GM21423 (cell line): ENCODE measurements around the gene PDGFRB.

Experiments
- ATAC-seq: cut with Tn5 transposase; IDR thresholded peaks from one replicate; pipeline ENCODE4 v1.9.1; 2021; ENCODE audit warnings: mild to moderate bottlenecking, moderate library complexity; ENCODE audit not compliant: unreplicated experiment

Gene PDGFRB

DNA sequence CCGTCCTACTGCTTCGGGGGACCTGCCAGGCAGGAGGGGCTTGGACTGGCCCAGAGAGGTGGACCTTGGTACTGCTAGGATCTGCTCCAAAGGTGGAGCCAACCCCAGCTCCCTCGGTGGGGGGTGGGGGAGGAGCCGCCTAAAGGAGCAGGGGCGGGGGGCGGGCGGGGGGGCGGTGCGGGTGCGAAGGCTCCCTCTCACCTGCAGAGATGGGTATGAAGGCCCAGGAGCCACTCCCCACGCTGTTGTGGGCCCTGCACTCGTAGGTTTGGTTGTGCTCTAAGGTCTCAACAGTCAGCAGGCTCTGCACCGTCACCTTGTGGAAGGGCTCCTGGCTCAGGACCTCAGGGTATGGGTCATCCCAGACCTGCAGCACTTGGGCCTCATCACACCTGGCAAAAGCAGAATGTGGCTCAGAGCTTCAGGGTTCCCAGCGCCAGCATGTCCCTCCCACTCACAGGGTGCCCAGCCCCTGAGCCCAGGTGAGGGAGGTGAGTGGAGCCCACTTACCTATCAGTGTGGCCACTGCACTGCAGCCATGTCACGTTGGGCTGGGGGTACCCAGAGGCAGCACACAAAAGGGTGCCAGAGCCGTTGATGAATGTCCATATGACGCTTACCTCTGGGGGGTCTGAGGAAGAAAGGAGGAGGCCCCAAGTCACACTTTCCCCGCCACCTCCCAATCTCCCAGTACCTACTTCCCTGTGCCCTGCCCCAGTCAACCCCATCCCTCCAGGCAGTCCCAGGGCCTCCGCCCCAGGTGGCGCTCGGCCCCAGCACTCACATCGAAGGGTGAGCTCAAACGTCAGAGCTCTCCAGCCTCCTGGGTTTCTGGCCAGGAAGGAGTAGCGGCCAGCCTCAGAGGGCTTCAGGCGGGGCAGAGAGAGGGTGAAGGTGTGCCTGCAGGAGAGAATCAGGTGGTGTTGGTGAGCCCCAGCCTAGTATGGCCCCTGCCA lies 85.7 kb downstream of the PDGFRB start:
- ATAC-seq, result no peak

DNA sequence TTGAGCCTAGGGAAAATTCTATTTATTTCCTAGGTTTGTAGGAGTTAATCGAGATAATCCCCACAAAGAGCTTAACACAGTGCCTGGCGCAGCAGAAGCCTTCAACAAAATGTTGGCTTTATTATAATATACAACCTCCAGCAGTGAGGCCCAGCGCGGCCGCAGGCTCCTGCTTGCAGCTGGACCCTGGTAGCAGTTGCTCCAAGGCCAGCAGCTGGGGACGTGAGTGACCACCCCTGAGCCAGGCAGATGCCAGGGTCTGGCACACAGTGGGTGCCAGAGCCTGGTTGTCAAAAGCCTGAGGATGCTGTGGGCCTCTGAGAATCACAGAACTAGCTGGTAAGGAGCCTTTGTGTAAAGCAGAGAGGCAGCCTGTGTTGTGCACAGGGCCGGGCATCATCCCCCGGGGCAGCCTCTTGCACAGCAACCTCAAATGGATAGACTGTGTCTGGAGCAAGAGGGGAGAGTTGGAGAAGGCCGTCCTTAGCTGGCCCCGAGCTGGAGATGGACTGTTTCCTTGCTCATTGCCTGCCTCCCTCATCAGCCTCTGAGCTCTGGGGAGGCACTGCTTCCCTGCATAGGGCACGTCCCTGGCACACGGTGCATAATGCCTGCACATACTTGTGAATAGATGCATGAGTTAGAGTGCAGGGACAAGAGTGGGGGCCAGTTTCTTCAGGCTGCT lies 86.5 kb downstream of the PDGFRB start:
- no peak for ATAC-seq

DNA sequence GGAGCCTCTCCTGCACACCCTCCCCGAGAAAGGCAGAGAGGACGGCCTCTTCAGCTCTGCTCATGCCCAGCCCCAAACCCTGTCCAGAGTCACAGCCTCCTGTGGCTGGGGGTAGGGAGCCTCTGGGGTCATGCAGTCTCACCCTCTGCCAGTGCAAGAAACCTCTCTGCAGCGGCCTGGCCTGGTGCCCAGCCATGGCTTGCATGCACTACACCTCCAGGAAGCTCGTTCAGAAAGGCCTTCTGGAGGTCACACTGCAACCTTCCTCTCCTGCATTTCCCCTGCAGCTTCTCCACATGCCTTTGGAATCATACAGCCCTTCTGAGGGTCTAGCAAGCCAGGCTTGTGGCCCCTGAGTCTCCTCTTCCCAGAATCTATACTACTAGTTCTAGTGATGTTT lies 87.2 kb downstream of the PDGFRB start:
- ATAC-seq, result no peak

DNA sequence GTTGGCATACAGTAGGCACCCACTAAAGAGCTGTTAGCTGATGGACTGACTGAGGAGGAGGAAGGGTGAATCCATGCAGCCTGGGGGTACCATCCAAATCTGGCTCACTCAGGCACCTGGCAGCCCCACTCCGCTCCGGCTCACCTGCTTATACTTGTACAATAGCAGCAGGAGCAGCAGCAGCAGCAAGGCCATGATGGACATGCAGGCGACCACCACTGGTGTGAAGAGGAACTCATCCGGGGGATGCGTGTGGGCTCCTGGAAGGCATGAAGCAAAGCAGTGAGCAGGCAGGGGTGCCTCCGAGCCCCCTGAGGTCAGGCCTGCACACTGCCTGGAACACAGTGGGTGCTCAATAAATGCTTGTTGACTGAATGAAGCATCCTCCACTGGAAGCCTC lies 87.6 kb downstream of the PDGFRB start:
- no peak for ATAC-seq

- peak; percentile 16 for ATAC-seq
Measured at GRCh38 chr5:150067405-150067960, 88.2 kb downstream of the PDGFRB start.

GRCh38 chr5:150066901-150067396 lies 88.7 kb downstream of the PDGFRB start:
- peak; percentile 50 for ATAC-seq

- ATAC-seq, result no peak
Measured at GRCh38 chr5:150066436-150066835, 89.2 kb downstream of the PDGFRB start.

GRCh38 chr5:150065886-150066285 lies 89.8 kb downstream of the PDGFRB start:
- no peak for ATAC-seq

GRCh38 chr5:150065346-150065745 lies 90.3 kb downstream of the PDGFRB start:
- ATAC-seq, result no peak

GRCh38 chr5:150064681-150065220 lies 90.9 kb downstream of the PDGFRB start:
- ATAC-seq, result no peak
